Ishikawa (cell line): Measurements from ENCODE around the gene NPIPA2.
"Not testable (repeated sequence)": the region's sequence is repeated elsewhere in the genome, so short reads cannot be mapped to it uniquely, and the experiment has no call there.

Experiments
- EP300 ChIP-seq: IDR thresholded peaks from 2 replicates; pipeline ENCODE4 v1.6.1; 2012; ENCODE audit warnings: borderline replicate concordance
- RAD21 ChIP-seq: IDR thresholded peaks from 2 replicates; pipeline ENCODE4 v1.6.1; 2012; ENCODE audit warnings: low read depth
- TF ChIP-seq, protein P1 (sequence below): IDR thresholded peaks from 2 replicates; pipeline ENCODE4 v1.6.1; 2012; ENCODE audit warnings: low read depth, mild to moderate bottlenecking
- TF ChIP-seq, protein P2 (sequence below): IDR thresholded peaks from 2 replicates; pipeline ENCODE4 v1.6.1; 2012

DNA sequence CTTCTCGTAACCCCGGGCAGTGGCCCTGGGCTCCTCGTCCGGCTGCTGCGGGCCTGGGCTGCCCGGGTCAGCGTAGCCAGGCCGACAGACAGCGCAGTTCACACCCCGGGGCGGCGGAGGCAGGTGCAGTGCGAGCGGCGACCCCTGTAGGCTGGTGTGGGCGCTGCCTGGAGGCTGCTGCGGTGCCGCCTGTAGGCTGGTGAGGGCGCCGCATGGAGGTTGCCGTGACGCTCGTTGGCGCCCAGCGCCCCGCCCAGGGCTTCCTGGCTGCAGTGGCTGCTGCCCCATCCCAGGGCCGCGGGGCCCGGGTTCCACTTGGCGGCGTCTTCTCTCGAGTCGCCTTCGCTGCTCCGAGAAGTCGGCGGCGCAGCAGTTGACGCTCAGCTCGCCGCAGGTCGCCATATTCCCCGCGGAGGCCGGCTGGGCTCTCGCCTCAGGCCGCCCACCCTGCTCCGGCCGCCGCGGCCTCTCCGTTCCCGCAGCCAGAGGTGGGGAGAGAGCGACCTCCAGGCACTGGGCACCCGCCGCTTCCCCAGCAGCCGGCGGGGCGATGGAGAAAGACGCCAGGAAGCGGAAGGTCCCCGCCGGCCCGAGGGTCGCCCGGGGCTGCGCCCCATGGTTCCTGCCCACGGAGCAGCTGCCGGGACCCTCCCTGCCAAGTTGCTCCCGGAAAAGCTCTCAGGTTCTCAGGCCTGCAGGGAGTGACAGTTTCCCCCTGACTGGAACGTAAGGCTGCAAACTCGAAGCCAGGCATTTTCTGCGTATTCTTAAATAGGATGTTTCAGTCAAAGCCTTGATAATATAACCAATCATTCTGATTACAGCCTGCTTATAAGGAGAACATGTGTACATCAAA is 38.9 kb upstream of the NPIPA2 start, which contains the start of gene NPIPA3:
- TF ChIP-seq, protein P1, sequence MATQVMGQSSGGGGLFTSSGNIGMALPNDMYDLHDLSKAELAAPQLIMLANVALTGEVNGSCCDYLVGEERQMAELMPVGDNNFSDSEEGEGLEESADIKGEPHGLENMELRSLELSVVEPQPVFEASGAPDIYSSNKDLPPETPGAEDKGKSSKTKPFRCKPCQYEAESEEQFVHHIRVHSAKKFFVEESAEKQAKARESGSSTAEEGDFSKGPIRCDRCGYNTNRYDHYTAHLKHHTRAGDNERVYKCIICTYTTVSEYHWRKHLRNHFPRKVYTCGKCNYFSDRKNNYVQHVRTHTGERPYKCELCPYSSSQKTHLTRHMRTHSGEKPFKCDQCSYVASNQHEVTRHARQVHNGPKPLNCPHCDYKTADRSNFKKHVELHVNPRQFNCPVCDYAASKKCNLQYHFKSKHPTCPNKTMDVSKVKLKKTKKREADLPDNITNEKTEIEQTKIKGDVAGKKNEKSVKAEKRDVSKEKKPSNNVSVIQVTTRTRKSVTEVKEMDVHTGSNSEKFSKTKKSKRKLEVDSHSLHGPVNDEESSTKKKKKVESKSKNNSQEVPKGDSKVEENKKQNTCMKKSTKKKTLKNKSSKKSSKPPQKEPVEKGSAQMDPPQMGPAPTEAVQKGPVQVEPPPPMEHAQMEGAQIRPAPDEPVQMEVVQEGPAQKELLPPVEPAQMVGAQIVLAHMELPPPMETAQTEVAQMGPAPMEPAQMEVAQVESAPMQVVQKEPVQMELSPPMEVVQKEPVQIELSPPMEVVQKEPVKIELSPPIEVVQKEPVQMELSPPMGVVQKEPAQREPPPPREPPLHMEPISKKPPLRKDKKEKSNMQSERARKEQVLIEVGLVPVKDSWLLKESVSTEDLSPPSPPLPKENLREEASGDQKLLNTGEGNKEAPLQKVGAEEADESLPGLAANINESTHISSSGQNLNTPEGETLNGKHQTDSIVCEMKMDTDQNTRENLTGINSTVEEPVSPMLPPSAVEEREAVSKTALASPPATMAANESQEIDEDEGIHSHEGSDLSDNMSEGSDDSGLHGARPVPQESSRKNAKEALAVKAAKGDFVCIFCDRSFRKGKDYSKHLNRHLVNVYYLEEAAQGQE, result not testable (repeated sequence)
- not testable (repeated sequence) for TF ChIP-seq EP300, RAD21
- TF ChIP-seq, protein P2, sequence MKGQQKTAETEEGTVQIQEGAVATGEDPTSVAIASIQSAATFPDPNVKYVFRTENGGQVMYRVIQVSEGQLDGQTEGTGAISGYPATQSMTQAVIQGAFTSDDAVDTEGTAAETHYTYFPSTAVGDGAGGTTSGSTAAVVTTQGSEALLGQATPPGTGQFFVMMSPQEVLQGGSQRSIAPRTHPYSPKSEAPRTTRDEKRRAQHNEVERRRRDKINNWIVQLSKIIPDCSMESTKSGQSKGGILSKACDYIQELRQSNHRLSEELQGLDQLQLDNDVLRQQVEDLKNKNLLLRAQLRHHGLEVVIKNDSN, result not testable (repeated sequence)
